ENCODE measurements around the gene PIN4.
"Not testable (repeated sequence)": the region's sequence is repeated elsewhere in the genome, so short reads cannot be mapped to it uniquely, and the experiment has no call there.

The PIN4 gene

DNA sequence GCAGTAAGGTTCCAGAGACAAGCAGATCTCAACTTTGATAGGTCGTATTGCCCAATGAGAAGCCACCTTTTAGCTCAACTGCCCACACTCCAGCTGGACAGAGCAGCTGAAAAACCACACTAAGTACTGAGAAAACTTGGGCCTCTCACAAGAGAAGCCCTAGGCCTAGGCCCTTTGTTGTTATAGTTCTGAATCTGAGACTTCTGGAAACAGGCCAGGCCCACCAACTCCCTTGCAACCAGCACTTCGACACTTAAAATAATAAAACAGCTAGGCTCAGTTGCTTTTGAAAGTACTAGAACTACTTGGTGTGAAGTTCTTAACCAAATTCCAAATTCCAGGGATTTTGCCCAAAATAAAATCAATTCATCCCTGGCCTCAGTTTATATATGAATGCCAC is 36.4 kb upstream of the PIN4 start:
- no peaks in the 10 kb centered on the region for H3K4me1 ChIP-seq (ENCODE audit: control insufficient read depth in 2 of 2, insufficient read depth in 2 of 2, low read length in 2 of 2)
- H3K4me3 ChIP-seq (ENCODE audit: low read length in 2 of 2) = no peak overlapping the region
- no peaks in the 10 kb centered on the region for H3K36me3 ChIP-seq (ENCODE audit: control insufficient read depth in 2 of 2, insufficient read depth in 2 of 2, low read length in 2 of 2)
- H3K27me3 ChIP-seq (ENCODE audit: control insufficient read depth in 2 of 2, insufficient read depth in 2 of 2, low read length in 2 of 2) = peaks cover 2 to 11% of the 10 kb centered on the region in 2 donors
- no peak overlapping the region for H3K9ac ChIP-seq (ENCODE audit: low read depth in 1 of 2, low read length in 2 of 2)
- H3K9me3 ChIP-seq (ENCODE audit: control insufficient read depth in 2 of 2, low read length in 2 of 2) = no peaks in the 10 kb centered on the region
- no peak overlapping the region for H3K27ac ChIP-seq (ENCODE audit: low read depth in 2 of 2, low read length in 2 of 2)

DNA sequence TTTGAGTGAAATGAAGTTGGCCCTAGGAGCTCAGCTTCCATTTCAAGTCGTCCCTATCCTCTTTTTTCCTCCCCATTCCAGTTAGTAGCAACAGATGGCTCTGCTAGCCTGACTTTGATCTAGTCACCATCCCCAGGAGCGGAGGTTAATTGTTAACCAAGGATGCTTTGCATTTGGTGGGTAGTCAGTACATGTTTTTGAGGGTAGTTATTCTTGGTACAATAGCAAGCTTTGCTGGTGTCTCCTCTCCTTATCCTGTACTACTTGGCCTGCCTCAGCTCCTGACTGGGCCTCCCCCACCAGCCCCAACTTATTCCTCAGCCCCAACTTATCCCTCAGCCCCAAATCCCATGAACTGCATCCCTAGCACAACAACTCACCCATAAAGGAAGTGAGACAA is 35.0 kb upstream of the PIN4 start:
- no peak overlapping the region for H3K4me3 ChIP-seq (ENCODE audit: low read length in 2 of 2)
- no peaks in the 10 kb centered on the region for H3K36me3 ChIP-seq (ENCODE audit: control insufficient read depth in 2 of 2, insufficient read depth in 2 of 2, low read length in 2 of 2)
- H3K4me1 ChIP-seq (ENCODE audit: control insufficient read depth in 2 of 2, insufficient read depth in 2 of 2, low read length in 2 of 2) = no peaks in the 10 kb centered on the region
- no peak overlapping the region for H3K27ac ChIP-seq (ENCODE audit: low read depth in 2 of 2, low read length in 2 of 2)
- no peaks in the 10 kb centered on the region for H3K9me3 ChIP-seq (ENCODE audit: control insufficient read depth in 2 of 2, low read length in 2 of 2)
- peaks cover 2 to 15% of the 10 kb centered on the region in 2 donors for H3K27me3 ChIP-seq (ENCODE audit: control insufficient read depth in 2 of 2, insufficient read depth in 2 of 2, low read length in 2 of 2)
- no peak overlapping the region for H3K9ac ChIP-seq (ENCODE audit: low read depth in 1 of 2, low read length in 2 of 2)

DNA sequence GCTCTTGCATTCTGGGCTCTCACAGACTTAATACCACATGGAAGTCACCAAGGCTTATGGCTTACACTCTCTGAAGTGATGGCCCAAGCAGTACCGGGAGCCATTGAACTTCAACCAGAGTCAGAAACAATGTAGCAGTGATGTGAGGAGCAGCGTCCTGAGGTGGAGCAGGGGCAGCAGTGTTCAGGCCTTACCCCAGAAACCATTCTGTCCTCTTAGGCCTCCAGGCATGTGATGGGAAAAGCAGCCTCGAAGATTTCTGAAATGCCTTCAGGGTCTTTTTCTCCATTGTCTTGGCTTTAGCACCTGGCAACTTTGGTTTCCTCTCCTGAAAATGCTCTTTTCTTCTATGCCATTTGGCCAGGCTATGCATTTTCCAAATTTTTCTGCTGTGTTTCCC is 22.8 kb upstream of the PIN4 start:
- no peak overlapping the region for H3K4me3 ChIP-seq (ENCODE audit: low read length in 2 of 2)
- H3K4me1 ChIP-seq (ENCODE audit: control insufficient read depth in 2 of 2, insufficient read depth in 2 of 2, low read length in 2 of 2) = no peaks in the 10 kb centered on the region
- no peak overlapping the region for H3K27ac ChIP-seq (ENCODE audit: low read depth in 2 of 2, low read length in 2 of 2)
- H3K9ac ChIP-seq (ENCODE audit: low read depth in 1 of 2, low read length in 2 of 2) = no peak overlapping the region
- H3K36me3 ChIP-seq (ENCODE audit: control insufficient read depth in 2 of 2, insufficient read depth in 2 of 2, low read length in 2 of 2) = no peaks in the 10 kb centered on the region
- H3K9me3 ChIP-seq (ENCODE audit: control insufficient read depth in 2 of 2, low read length in 2 of 2) = peaks cover 0 to 5% of the 10 kb centered on the region in 2 donors
- H3K27me3 ChIP-seq (ENCODE audit: control insufficient read depth in 2 of 2, insufficient read depth in 2 of 2, low read length in 2 of 2) = peaks cover 0 to 4% of the 10 kb centered on the region in 2 donors

DNA sequence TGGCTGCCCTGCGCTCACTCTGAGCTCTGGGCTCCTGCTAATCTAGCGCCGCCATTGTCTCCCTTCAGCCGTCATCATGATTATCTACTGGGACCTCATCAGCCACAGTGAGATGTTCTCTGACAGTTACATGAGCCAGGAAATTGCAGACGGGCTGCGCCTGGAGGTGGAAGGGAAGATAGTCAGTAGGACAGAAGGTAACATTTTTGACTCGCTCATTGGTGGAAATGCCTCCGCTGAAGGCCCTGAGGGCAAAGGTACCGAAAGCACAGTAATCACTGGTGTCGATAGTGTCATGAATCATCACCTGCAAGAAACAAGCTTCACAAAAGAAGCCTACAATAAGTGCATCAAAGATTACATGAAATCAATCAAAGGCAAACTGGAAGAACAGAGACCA is 21.8 kb upstream of the PIN4 start:
- H3K36me3 ChIP-seq (ENCODE audit: control insufficient read depth in 2 of 2, insufficient read depth in 2 of 2, low read length in 2 of 2) = no peaks in the 10 kb centered on the region
- H3K9ac ChIP-seq (ENCODE audit: low read depth in 1 of 2, low read length in 2 of 2) = no peak overlapping the region
- no peaks in the 10 kb centered on the region for H3K4me1 ChIP-seq (ENCODE audit: control insufficient read depth in 2 of 2, insufficient read depth in 2 of 2, low read length in 2 of 2)
- peaks cover 0 to 5% of the 10 kb centered on the region in 2 donors for H3K9me3 ChIP-seq (ENCODE audit: control insufficient read depth in 2 of 2, low read length in 2 of 2)
- H3K4me3 ChIP-seq (ENCODE audit: low read length in 2 of 2) = no peak overlapping the region
- H3K27ac ChIP-seq (ENCODE audit: low read depth in 2 of 2, low read length in 2 of 2) = no peak overlapping the region
- peaks cover 0 to 5% of the 10 kb centered on the region in 2 donors for H3K27me3 ChIP-seq (ENCODE audit: control insufficient read depth in 2 of 2, insufficient read depth in 2 of 2, low read length in 2 of 2)

DNA sequence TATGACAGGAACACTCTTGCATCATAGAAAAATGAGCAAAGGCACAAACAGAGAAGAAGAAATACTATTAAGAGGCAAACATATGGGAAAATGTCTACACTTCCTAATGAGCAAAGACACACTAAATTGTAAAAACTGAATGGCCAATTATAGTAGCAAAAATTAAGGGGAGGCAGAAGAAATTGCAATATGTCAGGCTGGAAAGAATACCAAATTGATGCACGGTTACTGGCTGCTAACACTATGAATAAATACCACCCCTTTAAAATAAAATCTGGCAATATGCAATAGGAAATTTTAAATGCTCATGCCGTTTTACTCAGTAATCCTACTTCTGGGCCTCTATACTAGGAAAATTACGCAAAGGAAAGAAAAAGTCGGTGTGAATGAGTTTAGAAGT is 16.0 kb upstream of the PIN4 start:
- no peaks in the 10 kb centered on the region for H3K4me1 ChIP-seq (ENCODE audit: control insufficient read depth in 2 of 2, insufficient read depth in 2 of 2, low read length in 2 of 2)
- H3K27me3 ChIP-seq (ENCODE audit: control insufficient read depth in 2 of 2, insufficient read depth in 2 of 2, low read length in 2 of 2) = peaks cover 0 to 2% of the 10 kb centered on the region in 2 donors
- no peaks in the 10 kb centered on the region for H3K9me3 ChIP-seq (ENCODE audit: control insufficient read depth in 2 of 2, low read length in 2 of 2)
- no peaks in the 10 kb centered on the region for H3K36me3 ChIP-seq (ENCODE audit: control insufficient read depth in 2 of 2, insufficient read depth in 2 of 2, low read length in 2 of 2)
- H3K27ac ChIP-seq (ENCODE audit: low read depth in 2 of 2, low read length in 2 of 2) = no peak overlapping the region
- H3K9ac ChIP-seq (ENCODE audit: low read depth in 1 of 2, low read length in 2 of 2) = no peak overlapping the region
- H3K4me3 ChIP-seq (ENCODE audit: low read length in 2 of 2) = no peak overlapping the region

DNA sequence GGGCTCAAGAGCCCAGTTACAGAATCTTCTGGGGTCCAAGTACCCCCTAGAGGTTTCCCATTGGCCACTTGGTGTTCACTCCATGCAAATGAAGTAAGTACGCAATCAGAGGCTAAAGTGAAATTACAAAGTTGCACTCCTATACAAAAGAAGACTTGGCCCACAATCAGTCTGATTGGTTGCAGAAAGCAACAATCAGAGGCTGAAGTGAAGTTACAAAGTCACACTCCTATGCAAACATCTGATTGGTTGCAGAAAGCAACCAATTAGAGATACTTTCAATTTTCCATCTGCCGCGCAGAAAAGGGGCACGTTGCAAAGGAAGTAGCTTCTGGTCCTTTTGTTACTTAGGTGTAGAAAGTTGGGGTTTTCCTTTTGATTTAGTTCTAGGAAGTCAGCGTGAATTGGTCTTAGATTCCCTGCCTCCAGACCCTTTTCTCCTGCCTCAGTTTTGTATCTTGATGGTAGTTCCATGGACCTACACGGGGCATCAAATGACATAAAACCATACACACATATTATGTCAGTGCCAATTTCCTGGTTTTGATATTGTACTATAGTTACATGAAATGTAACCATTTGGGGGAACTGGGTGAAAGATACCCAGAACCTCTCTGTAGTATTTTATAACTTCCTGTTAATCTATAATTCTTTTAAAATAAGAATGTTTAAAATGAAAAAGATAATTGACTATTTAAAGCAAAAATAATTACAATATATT is 12.4 kb upstream of the PIN4 start:
- Histone ChIP-seq H3K9me3 (ENCODE audit: control insufficient read depth in 2 of 2, low read length in 2 of 2) (no peaks in the 10 kb centered on the region), H3K9ac (ENCODE audit: low read depth in 1 of 2, low read length in 2 of 2) (no peak overlapping the region), H3K27ac (ENCODE audit: low read depth in 2 of 2, low read length in 2 of 2) (no peak overlapping the region), H3K4me1 (ENCODE audit: control insufficient read depth in 2 of 2, insufficient read depth in 2 of 2, low read length in 2 of 2) (no peaks in the 10 kb centered on the region), H3K27me3 (ENCODE audit: control insufficient read depth in 2 of 2, insufficient read depth in 2 of 2, low read length in 2 of 2) (no peaks in the 10 kb centered on the region), H3K4me3 (ENCODE audit: low read length in 2 of 2) (peak overlapping the region in 1 of 2 donors; percentile 53), H3K36me3 (ENCODE audit: control insufficient read depth in 2 of 2, insufficient read depth in 2 of 2, low read length in 2 of 2) (no peaks in the 10 kb centered on the region)

DNA sequence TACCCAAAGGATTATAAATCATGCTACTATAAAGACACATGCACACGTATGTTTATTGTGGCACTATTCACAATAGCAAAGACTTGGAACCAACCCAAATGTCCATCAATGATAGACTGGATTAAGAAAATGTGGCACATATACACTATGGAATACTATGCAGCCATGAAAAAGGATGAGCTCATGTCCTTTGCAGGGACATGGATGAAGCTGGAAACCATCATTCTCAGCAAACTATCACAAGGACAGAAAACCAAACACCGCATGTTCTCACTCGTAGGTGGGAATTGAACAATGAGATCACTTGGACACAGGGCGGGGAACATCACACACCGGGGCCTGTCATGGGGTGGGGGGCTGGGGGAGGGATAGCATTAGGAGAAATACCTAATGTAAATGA is 5.3 kb upstream of the PIN4 start:
- not testable (repeated sequence) for H3K27me3 ChIP-seq (ENCODE audit: control insufficient read depth in 2 of 2, insufficient read depth in 2 of 2, low read length in 2 of 2); H3K9me3 ChIP-seq (ENCODE audit: control insufficient read depth in 2 of 2, low read length in 2 of 2); H3K4me3 ChIP-seq (ENCODE audit: low read length in 2 of 2); H3K9ac ChIP-seq (ENCODE audit: low read depth in 1 of 2, low read length in 2 of 2); H3K27ac ChIP-seq (ENCODE audit: low read depth in 2 of 2, low read length in 2 of 2); H3K36me3 ChIP-seq (ENCODE audit: control insufficient read depth in 2 of 2, insufficient read depth in 2 of 2, low read length in 2 of 2); H3K4me1 ChIP-seq (ENCODE audit: control insufficient read depth in 2 of 2, insufficient read depth in 2 of 2, low read length in 2 of 2)

DNA sequence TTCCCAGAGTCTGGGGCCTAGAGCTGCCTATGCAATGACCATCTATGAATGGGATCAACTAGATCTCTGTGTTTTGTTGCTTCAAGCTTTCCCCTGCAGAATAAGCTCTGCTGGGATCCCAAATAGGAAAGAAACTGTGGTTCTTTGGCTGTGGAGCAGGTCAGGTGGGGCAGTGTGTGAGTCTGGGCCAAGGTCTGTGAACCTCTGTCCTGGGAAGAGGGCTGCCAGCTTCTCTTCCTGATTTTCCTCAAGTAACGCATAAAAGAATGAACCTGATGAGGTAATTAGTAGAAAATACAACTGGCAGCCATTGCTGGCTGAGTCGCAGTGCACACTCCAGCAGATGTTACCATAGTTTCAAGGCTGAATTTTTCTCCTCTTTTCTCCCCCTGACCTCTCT is 4.6 kb upstream of the PIN4 start:
- Histone ChIP-seq H3K27ac (ENCODE audit: low read depth in 2 of 2, low read length in 2 of 2) (no peak overlapping the region), H3K4me3 (ENCODE audit: low read length in 2 of 2) (no peak overlapping the region), H3K9me3 (ENCODE audit: control insufficient read depth in 2 of 2, low read length in 2 of 2) (no peaks in the 10 kb centered on the region), H3K9ac (ENCODE audit: low read depth in 1 of 2, low read length in 2 of 2) (no peak overlapping the region), H3K4me1 (ENCODE audit: control insufficient read depth in 2 of 2, insufficient read depth in 2 of 2, low read length in 2 of 2) (peaks cover under 1 to 2% of the 10 kb centered on the region in 2 donors), H3K36me3 (ENCODE audit: control insufficient read depth in 2 of 2, insufficient read depth in 2 of 2, low read length in 2 of 2) (no peaks in the 10 kb centered on the region), H3K27me3 (ENCODE audit: control insufficient read depth in 2 of 2, insufficient read depth in 2 of 2, low read length in 2 of 2) (peaks cover 0 to 3% of the 10 kb centered on the region in 2 donors)

DNA sequence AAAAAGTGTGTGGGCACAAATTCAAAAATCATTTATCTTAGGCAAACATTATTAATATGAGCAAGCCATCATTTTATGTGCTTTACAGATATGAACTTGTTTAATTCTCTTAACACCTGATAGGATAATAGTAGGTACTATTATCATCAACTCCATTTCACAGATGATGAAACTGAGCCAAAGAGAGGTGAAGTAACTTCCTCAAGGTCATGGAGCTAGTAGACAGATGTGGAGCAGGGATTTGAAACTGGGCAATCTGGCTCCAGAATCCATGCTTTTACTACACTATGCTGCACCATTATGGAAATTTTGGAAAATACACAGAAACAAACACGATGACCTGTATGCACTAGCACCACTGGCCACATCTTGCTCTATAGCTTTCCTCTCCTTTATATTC is 1.0 kb upstream of the PIN4 start:
- no peaks in the 10 kb centered on the region for H3K36me3 ChIP-seq (ENCODE audit: control insufficient read depth in 2 of 2, insufficient read depth in 2 of 2, low read length in 2 of 2)
- peaks cover 5 to 6% of the 10 kb centered on the region in 2 donors for H3K4me1 ChIP-seq (ENCODE audit: control insufficient read depth in 2 of 2, insufficient read depth in 2 of 2, low read length in 2 of 2)
- H3K4me3 ChIP-seq (ENCODE audit: low read length in 2 of 2) = peak overlapping the region; percentile 78 to 92
- H3K27me3 ChIP-seq (ENCODE audit: control insufficient read depth in 2 of 2, insufficient read depth in 2 of 2, low read length in 2 of 2) = peaks cover 0 to 5% of the 10 kb centered on the region in 2 donors
- no peaks in the 10 kb centered on the region for H3K9me3 ChIP-seq (ENCODE audit: control insufficient read depth in 2 of 2, low read length in 2 of 2)
- H3K27ac ChIP-seq (ENCODE audit: low read depth in 2 of 2, low read length in 2 of 2) = peak overlapping the region; percentile 74 to 80
- H3K9ac ChIP-seq (ENCODE audit: low read depth in 1 of 2, low read length in 2 of 2) = peak overlapping the region in 1 of 2 donors; percentile 66

DNA sequence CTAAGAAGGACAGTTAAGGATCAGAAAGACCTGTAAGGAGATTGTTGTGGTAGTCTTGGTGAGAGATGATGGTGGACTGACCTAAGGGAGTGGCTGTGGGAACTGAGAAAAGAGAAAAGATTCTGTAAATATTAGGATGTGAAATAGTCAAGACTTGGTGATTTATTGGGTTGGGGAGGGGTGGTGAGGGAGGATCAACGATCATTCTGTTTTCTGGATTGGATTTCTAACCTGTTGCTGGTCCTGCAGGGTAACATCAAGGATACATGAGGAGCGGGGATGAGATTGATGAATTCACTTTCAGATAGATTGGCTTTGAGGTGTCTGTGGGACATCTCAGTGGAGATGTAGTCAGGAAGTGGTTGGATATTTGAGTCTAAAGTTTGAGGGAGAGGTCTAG is 1.4 kb downstream of the PIN4 start:
- Histone ChIP-seq H3K9ac (ENCODE audit: low read depth in 1 of 2, low read length in 2 of 2) (no peak overlapping the region), H3K27me3 (ENCODE audit: control insufficient read depth in 2 of 2, insufficient read depth in 2 of 2, low read length in 2 of 2) (peaks cover 0 to 5% of the 10 kb centered on the region in 2 donors), H3K9me3 (ENCODE audit: control insufficient read depth in 2 of 2, low read length in 2 of 2) (no peaks in the 10 kb centered on the region), H3K4me1 (ENCODE audit: control insufficient read depth in 2 of 2, insufficient read depth in 2 of 2, low read length in 2 of 2) (peaks cover 5 to 6% of the 10 kb centered on the region in 2 donors), H3K27ac (ENCODE audit: low read depth in 2 of 2, low read length in 2 of 2) (no peak overlapping the region), H3K4me3 (ENCODE audit: low read length in 2 of 2) (peak overlapping the region in 1 of 2 donors; percentile 92), H3K36me3 (ENCODE audit: control insufficient read depth in 2 of 2, insufficient read depth in 2 of 2, low read length in 2 of 2) (peaks cover 0 to 9% of the 10 kb centered on the region in 2 donors)

Measured in mucosa of rectum (tissue), 2 donors.